Measurements from ENCODE around the gene HTR2C.

- TF ChIP-seq NR2C2 (IDR thresholded peaks at IDR 0.05; ENCODE audit: borderline replicate concordance, control insufficient read depth, insufficient read length, low read depth) = no peak
- no peak for TF ChIP-seq REST (IDR thresholded peaks at IDR 0.05; ENCODE audit: low read depth, low read length)
- no peak for TF ChIP-seq CTCF (IDR thresholded peaks at IDR 0.05 in 2 of 3, conservative IDR thresholded peaks at IDR 0.05 in 1 of 3; ENCODE audit: control insufficient read depth in 2 of 3, extremely low read depth in 1 of 3, insufficient read depth in 1 of 3, low read depth in 3 of 3, low read length in 3 of 3)
- no peak for TF ChIP-seq POLR2A (IDR thresholded peaks at IDR 0.05; ENCODE audit: low read depth, low read length)
Measured at GRCh38 chrX:114580336-114580735, 3.5 kb upstream of the HTR2C start.

Measured in GM12878 (cell line).